Panc1 (cell line): ENCODE results near the gene MYO18A. TPM values are rescaled to one million over a fixed set of nuclear protein-coding genes. Genes with fewer than 3 reads are reported as not detected.

ENCODE experiments used
- ATAC-seq: fragments of 200-7000 bp; cut with Tn5 transposase; 2 replicates; pipeline ENCODE4 v1.9.1; 2020; ENCODE audit warnings: mild to moderate bottlenecking, moderate library complexity
- BruUV-seq: library from RNA; stranded (reverse); fragments of 400-500 nt; replicated peaks from 2 replicates; lab custom pipeline; 2021; lab: Mats Ljungman, UMichigan
- CTCF ChIA-PET: fragments of 300-600 bp; sonication (Branson Sonifier 250); formaldehyde crosslinking; loops from one replicate; lab custom pipeline; 2022; ENCODE audit warnings: antibody characterized with exemption; lab: Charles Lee
- POLR2A ChIA-PET: fragments of 300-600 bp; sonication (Branson Sonifier 250); formaldehyde crosslinking; loops from one replicate; lab custom pipeline; 2022; ENCODE audit warnings: antibody characterized with exemption; lab: Charles Lee
- DNase-seq: peaks from one replicate; pipeline ENCODE4 v3.0.0-alpha.2; 2010; ENCODE audit warnings: low read depth, low spot score
- H3K27ac ChIP-seq: 2 replicates; pipeline ENCODE4 v1.5.1; 2011; ENCODE audit warnings: mild to moderate bottlenecking, low read length, inconsistent platforms
- H3K27me3 ChIP-seq: fragments of 200-500 bp; sonication (Bioruptor generic); 2 replicates; pipeline ENCODE4 v1.6.0; 2014; ENCODE audit warnings: low read length, inconsistent platforms; ENCODE audit not compliant: control insufficient read depth, insufficient read depth
- H3K36me3 ChIP-seq: fragments of 200-500 bp; sonication (Bioruptor generic); 2 replicates; pipeline ENCODE4 v1.5.1; 2014; ENCODE audit warnings: inconsistent platforms, mild to moderate bottlenecking, low read length, moderate library complexity; ENCODE audit not compliant: control insufficient read depth, insufficient read depth
- H3K4me1 ChIP-seq: 2 replicates; pipeline ENCODE4 v1.5.1; 2011; ENCODE audit warnings: inconsistent platforms, mild to moderate bottlenecking, low read length, moderate library complexity; ENCODE audit not compliant: control insufficient read depth, insufficient read depth
- H3K4me3 ChIP-seq, 2 experiments: 2 replicates each; pipeline ENCODE4 v1.5.1; 2011 to 2012; ENCODE audit warnings: low read depth in 2 of 2, low read length in 2 of 2, mild to moderate bottlenecking in 2 of 2, inconsistent platforms in 1 of 2, moderate library complexity in 1 of 2
- H3K9me3 ChIP-seq: fragments of 200-500 bp; sonication (Bioruptor generic); 2 replicates; pipeline ENCODE4 v1.5.1; 2014; ENCODE audit warnings: low read depth, mild to moderate bottlenecking, inconsistent platforms, low read length, moderate library complexity; ENCODE audit not compliant: control insufficient read depth, insufficient read depth
- POLR2AphosphoS5 ChIP-seq: IDR thresholded peaks from 2 replicates; pipeline ENCODE4 v1.6.1; 2012; ENCODE audit warnings: mild to moderate bottlenecking, low read depth, low read length, moderate library complexity
- SIN3A ChIP-seq: IDR thresholded peaks from 2 replicates; pipeline ENCODE4 v1.6.1; 2012; ENCODE audit warnings: low read depth, mild to moderate bottlenecking, low read length, moderate library complexity, borderline replicate concordance; ENCODE audit not compliant: insufficient read depth
- TCF7L2 ChIP-seq: IDR thresholded peaks from 2 replicates; pipeline ENCODE4 v1.6.1; 2011; ENCODE audit warnings: mild to moderate bottlenecking, low read depth, low read length, inconsistent platforms
- in situ Hi-C: cut with HindIII; loops from 2 replicates; pipeline ENCODE4 v1.10.0; 2016; ENCODE audit warnings: low sequenced_read_pairs, low pct_unique_long_range_greater_than_20kb
- intact Hi-C: fragments of 100-400 bp; cut with micrococcal nuclease; formaldehyde crosslinking; loops from one replicate; pipeline ENCODE4 v1.10.0; 2022; ENCODE audit not compliant: unreplicated experiment
- total RNA-seq: library from RNA; stranded (reverse); gene quantifications from one replicate; pipeline ENCODE4 v1.2.1, GENCODE V29; 2021; ENCODE audit not compliant: unreplicated experiment
- TF ChIP-seq, protein P1 (sequence below), 2 experiments: IDR thresholded peaks; 2 replicates each; pipeline ENCODE4 v1.6.1; 2011 to 2012; ENCODE audit warnings: low read depth in 2 of 2, control low read depth in 1 of 2, low read length in 1 of 2, mild to moderate bottlenecking in 1 of 2, moderate library complexity in 1 of 2; ENCODE audit not compliant: insufficient read depth in 1 of 2
- TF ChIP-seq, protein P2 (sequence below): fragments of 450-650 bp; IDR thresholded peaks from 2 replicates; pipeline ENCODE4 v1.5.1; 2017; ENCODE audit warnings: mild to moderate bottlenecking

MYO18A gene
- total RNA-seq, 1 experiment from 2014 or later = 108 TPM

DNA sequence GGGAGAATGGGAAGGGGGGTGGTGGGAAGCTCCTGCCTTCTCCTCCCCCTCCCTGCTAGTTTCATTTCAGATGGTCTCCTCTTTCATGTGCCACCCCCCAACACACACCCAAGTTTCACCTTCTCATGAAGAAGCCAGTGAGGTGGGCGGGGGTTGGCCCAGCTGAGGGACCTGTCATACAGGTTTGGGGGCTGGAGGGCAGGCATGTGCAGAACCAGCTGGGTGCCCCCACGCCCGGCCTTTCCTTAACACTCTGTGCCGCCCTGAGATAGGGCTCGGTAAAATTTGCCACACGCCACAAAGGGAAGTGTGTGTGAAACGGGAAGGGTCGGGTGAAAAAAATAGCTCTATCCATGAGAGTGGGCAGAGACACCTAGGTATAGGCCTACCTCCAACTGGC is 79.9 kb downstream of the MYO18A start:
- Histone ChIP-seq H3K9me3 (no peaks in the 10 kb centered on the region), H3K36me3 (0 out of 2 replicates have a peak, but pooled peaks cover 1% of the 10 kb centered on the region), H3K27me3 (no peaks in the 10 kb centered on the region), H3K27ac (no peak overlapping the region), H3K4me1 (no peaks in the 10 kb centered on the region), H3K4me3 (no peak overlapping the region)
- POLR2A ChIA-PET = no interaction called here
- BruUV-seq = no TSS peak
- ATAC-seq (no peak), DNase-seq (no peak)
- CTCF ChIA-PET = no interaction called here
- in situ Hi-C loops (no loop called here), intact Hi-C loops (no loop called here)
- TF ChIP-seq, protein P1, sequence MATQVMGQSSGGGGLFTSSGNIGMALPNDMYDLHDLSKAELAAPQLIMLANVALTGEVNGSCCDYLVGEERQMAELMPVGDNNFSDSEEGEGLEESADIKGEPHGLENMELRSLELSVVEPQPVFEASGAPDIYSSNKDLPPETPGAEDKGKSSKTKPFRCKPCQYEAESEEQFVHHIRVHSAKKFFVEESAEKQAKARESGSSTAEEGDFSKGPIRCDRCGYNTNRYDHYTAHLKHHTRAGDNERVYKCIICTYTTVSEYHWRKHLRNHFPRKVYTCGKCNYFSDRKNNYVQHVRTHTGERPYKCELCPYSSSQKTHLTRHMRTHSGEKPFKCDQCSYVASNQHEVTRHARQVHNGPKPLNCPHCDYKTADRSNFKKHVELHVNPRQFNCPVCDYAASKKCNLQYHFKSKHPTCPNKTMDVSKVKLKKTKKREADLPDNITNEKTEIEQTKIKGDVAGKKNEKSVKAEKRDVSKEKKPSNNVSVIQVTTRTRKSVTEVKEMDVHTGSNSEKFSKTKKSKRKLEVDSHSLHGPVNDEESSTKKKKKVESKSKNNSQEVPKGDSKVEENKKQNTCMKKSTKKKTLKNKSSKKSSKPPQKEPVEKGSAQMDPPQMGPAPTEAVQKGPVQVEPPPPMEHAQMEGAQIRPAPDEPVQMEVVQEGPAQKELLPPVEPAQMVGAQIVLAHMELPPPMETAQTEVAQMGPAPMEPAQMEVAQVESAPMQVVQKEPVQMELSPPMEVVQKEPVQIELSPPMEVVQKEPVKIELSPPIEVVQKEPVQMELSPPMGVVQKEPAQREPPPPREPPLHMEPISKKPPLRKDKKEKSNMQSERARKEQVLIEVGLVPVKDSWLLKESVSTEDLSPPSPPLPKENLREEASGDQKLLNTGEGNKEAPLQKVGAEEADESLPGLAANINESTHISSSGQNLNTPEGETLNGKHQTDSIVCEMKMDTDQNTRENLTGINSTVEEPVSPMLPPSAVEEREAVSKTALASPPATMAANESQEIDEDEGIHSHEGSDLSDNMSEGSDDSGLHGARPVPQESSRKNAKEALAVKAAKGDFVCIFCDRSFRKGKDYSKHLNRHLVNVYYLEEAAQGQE (IDR thresholded peaks at IDR 0.05; ENCODE audit: insufficient read depth in 1 of 2, low read depth in 2 of 2, low read length in 1 of 2) = no peak
- TF ChIP-seq TCF7L2 (no peak), POLR2AphosphoS5 (no peak), SIN3A (no peak)
- TF ChIP-seq, protein P2, sequence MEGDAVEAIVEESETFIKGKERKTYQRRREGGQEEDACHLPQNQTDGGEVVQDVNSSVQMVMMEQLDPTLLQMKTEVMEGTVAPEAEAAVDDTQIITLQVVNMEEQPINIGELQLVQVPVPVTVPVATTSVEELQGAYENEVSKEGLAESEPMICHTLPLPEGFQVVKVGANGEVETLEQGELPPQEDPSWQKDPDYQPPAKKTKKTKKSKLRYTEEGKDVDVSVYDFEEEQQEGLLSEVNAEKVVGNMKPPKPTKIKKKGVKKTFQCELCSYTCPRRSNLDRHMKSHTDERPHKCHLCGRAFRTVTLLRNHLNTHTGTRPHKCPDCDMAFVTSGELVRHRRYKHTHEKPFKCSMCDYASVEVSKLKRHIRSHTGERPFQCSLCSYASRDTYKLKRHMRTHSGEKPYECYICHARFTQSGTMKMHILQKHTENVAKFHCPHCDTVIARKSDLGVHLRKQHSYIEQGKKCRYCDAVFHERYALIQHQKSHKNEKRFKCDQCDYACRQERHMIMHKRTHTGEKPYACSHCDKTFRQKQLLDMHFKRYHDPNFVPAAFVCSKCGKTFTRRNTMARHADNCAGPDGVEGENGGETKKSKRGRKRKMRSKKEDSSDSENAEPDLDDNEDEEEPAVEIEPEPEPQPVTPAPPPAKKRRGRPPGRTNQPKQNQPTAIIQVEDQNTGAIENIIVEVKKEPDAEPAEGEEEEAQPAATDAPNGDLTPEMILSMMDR = no peak

DNA sequence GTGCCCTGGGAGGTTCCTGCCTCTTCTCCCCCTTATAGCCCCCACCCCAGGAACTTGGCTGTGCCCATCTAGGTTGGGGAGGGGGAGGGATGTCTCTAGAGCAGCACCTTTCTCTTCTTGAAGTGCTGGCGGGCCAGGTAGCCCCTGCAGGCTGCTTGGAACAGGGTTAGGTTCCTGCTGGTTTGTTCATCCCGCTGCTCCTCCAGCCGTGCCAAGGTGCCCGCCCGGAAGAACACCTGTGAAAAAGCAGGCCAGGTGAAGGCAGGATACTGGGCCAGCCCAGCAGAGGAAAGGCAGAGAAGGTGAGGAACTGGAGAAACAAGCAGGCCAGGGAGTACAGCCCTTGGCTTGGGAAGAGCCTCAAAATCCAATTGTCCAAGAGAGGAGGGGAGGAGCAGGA is 80.7 kb downstream of the MYO18A start:
- TF ChIP-seq TCF7L2 (no peak), POLR2AphosphoS5 (no peak)
- TF ChIP-seq, protein P1 (IDR thresholded peaks at IDR 0.05; ENCODE audit: insufficient read depth in 1 of 2, low read depth in 2 of 2, low read length in 1 of 2) = no peak
- TF ChIP-seq, protein P2 = no peak
- DNase-seq (no peak), ATAC-seq (no peak)
- ChIA-PET CTCF (no interaction called here), POLR2A (no interaction called here)
- Histone ChIP-seq H3K4me3 (no peak overlapping the region), H3K4me1 (no peaks in the 10 kb centered on the region), H3K27me3 (no peaks in the 10 kb centered on the region), H3K36me3 (0 out of 2 replicates have a peak, but pooled peaks cover 4% of the 10 kb centered on the region), H3K27ac (no peak overlapping the region), H3K9me3 (no peaks in the 10 kb centered on the region)
- in situ Hi-C loops (no loop called here), intact Hi-C loops (no loop called here)
- no TSS peak for BruUV-seq
